ENCODE measurements around the gene TMEM165. TPM values are rescaled to one million over a fixed set of nuclear protein-coding genes. Genes with fewer than 3 reads are reported as not detected.

Gene TMEM165
- total RNA-seq, 4 donors from 2014 or later: 133 to 193 (median 168) TPM

DNA sequence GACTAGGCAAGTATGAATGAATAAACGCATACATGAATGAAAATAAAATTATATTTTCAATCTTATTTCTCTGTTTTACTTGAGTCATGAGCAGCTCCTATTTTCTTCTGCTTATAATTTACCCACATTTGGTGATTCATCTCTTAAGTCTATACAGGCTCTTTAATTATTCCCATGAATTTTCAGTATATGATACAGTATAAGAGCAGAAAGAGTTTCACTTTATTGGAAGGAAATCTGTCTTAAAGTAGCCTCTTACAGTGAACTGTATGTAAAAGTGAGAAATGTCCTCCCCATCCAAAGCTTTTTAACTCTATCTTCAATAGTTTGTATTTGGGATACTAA lies 50.8 kb downstream of the TMEM165 start:
- no peak for DNase-seq (ENCODE audit: extremely low spot score)
- 92% methylated on average over 1 of the region's 1 CpG for WGBS
- H3K4me1 ChIP-seq: peaks cover 0 to 6% (median 0%) of the 10 kb centered on the region in 4 donors
- intact Hi-C loops (cut with DNase I): no loop called here
- H3K9me3 ChIP-seq: no peaks in the 10 kb centered on the region
- H3K27me3 ChIP-seq: no peaks in the 10 kb centered on the region
- TF ChIP-seq, protein P1, sequence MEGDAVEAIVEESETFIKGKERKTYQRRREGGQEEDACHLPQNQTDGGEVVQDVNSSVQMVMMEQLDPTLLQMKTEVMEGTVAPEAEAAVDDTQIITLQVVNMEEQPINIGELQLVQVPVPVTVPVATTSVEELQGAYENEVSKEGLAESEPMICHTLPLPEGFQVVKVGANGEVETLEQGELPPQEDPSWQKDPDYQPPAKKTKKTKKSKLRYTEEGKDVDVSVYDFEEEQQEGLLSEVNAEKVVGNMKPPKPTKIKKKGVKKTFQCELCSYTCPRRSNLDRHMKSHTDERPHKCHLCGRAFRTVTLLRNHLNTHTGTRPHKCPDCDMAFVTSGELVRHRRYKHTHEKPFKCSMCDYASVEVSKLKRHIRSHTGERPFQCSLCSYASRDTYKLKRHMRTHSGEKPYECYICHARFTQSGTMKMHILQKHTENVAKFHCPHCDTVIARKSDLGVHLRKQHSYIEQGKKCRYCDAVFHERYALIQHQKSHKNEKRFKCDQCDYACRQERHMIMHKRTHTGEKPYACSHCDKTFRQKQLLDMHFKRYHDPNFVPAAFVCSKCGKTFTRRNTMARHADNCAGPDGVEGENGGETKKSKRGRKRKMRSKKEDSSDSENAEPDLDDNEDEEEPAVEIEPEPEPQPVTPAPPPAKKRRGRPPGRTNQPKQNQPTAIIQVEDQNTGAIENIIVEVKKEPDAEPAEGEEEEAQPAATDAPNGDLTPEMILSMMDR (IDR thresholded peaks at IDR 0.05): no peak
- H3K4me3 ChIP-seq: no peak overlapping the region
- H3K36me3 ChIP-seq: peaks cover 8 to 76% (median 47%) of the 10 kb centered on the region in 4 donors
- H3K27ac ChIP-seq (replicated peaks in 1 of 4): no peak overlapping the region

DNA sequence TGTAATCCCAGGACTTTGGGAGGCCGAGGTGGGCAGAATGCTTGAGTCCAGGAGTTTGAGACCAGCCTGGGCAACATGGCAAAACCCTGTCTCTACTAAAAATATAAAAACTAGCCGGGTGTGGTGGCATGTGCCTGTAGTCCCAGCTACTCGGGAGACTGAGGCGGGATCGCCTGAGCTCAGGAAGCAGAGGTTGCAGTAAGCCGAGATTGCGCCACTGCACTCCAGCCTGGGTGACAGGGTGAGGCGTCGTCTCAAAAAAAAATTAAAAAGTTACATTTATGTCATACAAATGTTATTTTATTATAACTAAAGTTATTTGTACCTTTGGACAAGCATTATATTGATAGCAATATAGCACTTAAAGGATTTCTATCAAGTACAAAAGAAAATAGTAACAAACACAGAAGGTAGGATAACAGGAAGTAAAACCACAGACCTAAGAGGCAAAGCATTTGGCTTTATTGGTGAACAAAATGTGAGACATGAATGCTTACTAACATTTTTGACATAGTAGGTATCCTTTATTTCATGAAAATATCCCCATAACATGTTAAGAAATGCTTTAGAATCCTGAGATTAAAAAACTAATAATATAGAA lies 51.5 kb downstream of the TMEM165 start:
- intact Hi-C loops (cut with DNase I): no loop called here
- Histone ChIP-seq H3K4me3 (no peak overlapping the region), H3K27ac (replicated peaks in 1 of 4) (no peak overlapping the region), H3K9me3 (no peaks in the 10 kb centered on the region), H3K4me1 (peaks cover 0 to 6% (median 0%) of the 10 kb centered on the region in 4 donors), H3K36me3 (peaks cover 8 to 76% (median 50%) of the 10 kb centered on the region in 4 donors), H3K27me3 (no peaks in the 10 kb centered on the region)
- TF ChIP-seq POLR2A (IDR thresholded peaks at IDR 0.05; ENCODE audit: low read depth) (no peak), EP300 (IDR thresholded peaks at IDR 0.05) (no peak), POLR2AphosphoS5 (IDR thresholded peaks at IDR 0.05) (no peak)
- TF ChIP-seq, protein P1 (IDR thresholded peaks at IDR 0.05): no peak
- DNase-seq (ENCODE audit: extremely low spot score): no peak
- 92% methylated on average over 9 of the region's 9 CpGs for WGBS

DNA sequence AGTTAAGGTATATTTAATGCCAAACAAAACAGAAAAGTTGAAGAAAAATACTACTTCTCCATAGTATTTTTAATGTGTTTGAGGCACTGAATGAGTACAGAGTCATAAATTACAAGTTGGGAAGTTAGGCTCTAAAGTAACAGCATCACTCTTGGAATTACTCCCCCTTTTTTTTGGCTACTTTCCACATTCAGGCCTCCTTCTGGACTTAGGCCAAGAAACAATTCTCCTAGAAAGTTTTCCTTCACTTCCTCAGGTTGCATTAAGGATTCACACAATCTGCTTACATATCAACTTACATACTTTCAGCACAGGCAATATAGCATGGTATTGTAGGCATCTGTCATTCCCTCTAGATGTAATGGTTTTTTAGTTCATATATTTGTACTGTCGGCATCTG lies 52.1 kb downstream of the TMEM165 start:
- no peak for DNase-seq (ENCODE audit: extremely low spot score)
- intact Hi-C loops (cut with DNase I): no loop called here
- peaks cover 0 to 6% (median 0%) of the 10 kb centered on the region in 4 donors for H3K4me1 ChIP-seq
- no peaks in the 10 kb centered on the region for H3K27me3 ChIP-seq
- H3K27ac ChIP-seq (replicated peaks in 1 of 4): no peak overlapping the region
- H3K4me3 ChIP-seq: no peak overlapping the region
- H3K9me3 ChIP-seq: no peaks in the 10 kb centered on the region
- TF ChIP-seq POLR2AphosphoS5 (IDR thresholded peaks at IDR 0.05) (no peak), POLR2A (IDR thresholded peaks at IDR 0.05; ENCODE audit: low read depth) (no peak)
- TF ChIP-seq, protein P1 (IDR thresholded peaks at IDR 0.05): no peak
- H3K36me3 ChIP-seq: peaks cover 8 to 76% (median 48%) of the 10 kb centered on the region in 4 donors
- 52% methylated on average over 1 of the region's 1 CpG for WGBS

DNA sequence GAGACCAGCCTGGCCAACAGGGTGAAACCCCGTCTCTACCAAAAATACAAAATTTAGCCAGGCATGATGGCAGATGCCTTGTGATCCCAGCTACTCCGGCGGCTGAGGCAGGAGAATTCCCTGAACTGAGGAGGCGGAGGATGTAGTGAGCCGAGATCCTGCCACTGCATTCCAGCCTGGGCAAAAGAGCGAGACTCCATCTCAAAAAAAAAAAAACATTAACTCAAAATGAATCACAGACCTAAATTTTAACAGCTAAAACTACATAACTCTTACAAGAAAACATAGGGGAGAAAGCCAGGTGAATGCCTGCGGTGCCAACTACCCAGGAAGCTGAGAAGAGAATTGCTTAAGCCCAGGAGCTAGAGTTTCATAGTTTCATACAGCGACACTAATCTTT lies 54.8 kb downstream of the TMEM165 start:
- no peaks in the 10 kb centered on the region for H3K27me3 ChIP-seq
- DNase-seq (ENCODE audit: extremely low spot score): no peak
- no peak overlapping the region for H3K4me3 ChIP-seq
- TF ChIP-seq POLR2AphosphoS5 (IDR thresholded peaks at IDR 0.05): no peak
- TF ChIP-seq, protein P1 (IDR thresholded peaks at IDR 0.05): no peak
- no peak for TF ChIP-seq POLR2A (IDR thresholded peaks at IDR 0.05; ENCODE audit: low read depth)
- TF ChIP-seq EP300 (IDR thresholded peaks at IDR 0.05): no peak
- peaks cover 0 to 6% (median 0%) of the 10 kb centered on the region in 4 donors for H3K4me1 ChIP-seq
- WGBS: 92% methylated on average over 8 of the region's 8 CpGs
- intact Hi-C loops (cut with DNase I): no loop called here
- H3K36me3 ChIP-seq: peaks cover 8 to 72% (median 47%) of the 10 kb centered on the region in 4 donors
- H3K27ac ChIP-seq (replicated peaks in 1 of 4): no peak overlapping the region
- no peaks in the 10 kb centered on the region for H3K9me3 ChIP-seq

DNA sequence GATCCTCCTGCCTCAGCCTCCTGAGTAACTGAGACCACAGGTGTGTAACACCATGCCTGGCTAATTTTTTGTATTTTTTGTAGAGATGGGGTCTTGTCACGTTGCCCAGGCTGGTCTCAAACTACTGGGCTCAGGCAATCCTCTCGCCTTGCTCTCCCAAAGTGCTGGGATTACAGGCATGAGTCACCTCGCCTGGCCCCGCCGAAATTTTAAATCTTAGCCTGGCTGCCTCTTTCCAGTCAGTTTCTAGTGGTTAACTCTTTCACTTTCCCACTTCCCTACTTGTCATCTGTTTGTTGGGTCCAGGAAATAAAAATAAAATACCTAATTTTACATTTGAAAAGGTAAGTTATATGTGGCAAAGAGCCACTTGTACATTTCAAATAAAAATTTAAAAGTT lies 62.4 kb downstream of the TMEM165 start:
- Histone ChIP-seq H3K27ac (replicated peaks in 1 of 4) (no peak overlapping the region), H3K36me3 (peaks cover 0 to 62% (median 22%) of the 10 kb centered on the region in 4 donors), H3K4me3 (no peak overlapping the region), H3K9me3 (no peaks in the 10 kb centered on the region), H3K4me1 (no peaks in the 10 kb centered on the region), H3K27me3 (no peaks in the 10 kb centered on the region)
- DNase-seq (ENCODE audit: extremely low spot score): no peak
- WGBS: 59% methylated on average over 5 of the region's 5 CpGs
- TF ChIP-seq POLR2AphosphoS5 (IDR thresholded peaks at IDR 0.05) (no peak), POLR2A (IDR thresholded peaks at IDR 0.05; ENCODE audit: low read depth) (no peak), EP300 (IDR thresholded peaks at IDR 0.05) (no peak)
- TF ChIP-seq, protein P1 (IDR thresholded peaks at IDR 0.05): no peak
- intact Hi-C loops (cut with DNase I): no loop called here
